ENCODE data around the gene IMPA2. TPM values are rescaled to one million over a fixed set of nuclear protein-coding genes. Genes with fewer than 3 reads are reported as not detected.

The IMPA2 gene
- total RNA-seq, 6 experiments from 2014 or later: 32.3 to 51.1 (median 45.7) TPM

- Histone ChIP-seq H3K4me1 (peaks cover 0 to 14% (median 5%) of the 10 kb centered on the region in 4 donors), H3K4me3 (no peak overlapping the region), H3K27me3 (no peaks in the 10 kb centered on the region), H3K36me3 (peaks cover 0 to 25% (median 14%) of the 10 kb centered on the region in 4 donors), H3K27ac (no peak overlapping the region), H3K9me3 (no peaks in the 10 kb centered on the region)
- intact Hi-C loops (cut with DNase I): loop anchor here (10.0 kb wide), 2 partner anchors 96 to 296 kb away; no protein-coding TSS in a partner anchor
- TF ChIP-seq CTCF (IDR thresholded peaks at IDR 0.05) (no peak), POLR2A (IDR thresholded peaks at IDR 0.05) (no peak)
- DNase-seq: no peak
- 88% methylated on average over 9 of the region's 10 CpGs for WGBS (ENCODE audit: insufficient coverage, low coverage, low lambda C conversion rate, missing lambda C conversion rate)
- ATAC-seq: no peak
These were observed 49.4 kb downstream of the IMPA2 start for GRCh38 chr18:12030670-12031069.

DNA sequence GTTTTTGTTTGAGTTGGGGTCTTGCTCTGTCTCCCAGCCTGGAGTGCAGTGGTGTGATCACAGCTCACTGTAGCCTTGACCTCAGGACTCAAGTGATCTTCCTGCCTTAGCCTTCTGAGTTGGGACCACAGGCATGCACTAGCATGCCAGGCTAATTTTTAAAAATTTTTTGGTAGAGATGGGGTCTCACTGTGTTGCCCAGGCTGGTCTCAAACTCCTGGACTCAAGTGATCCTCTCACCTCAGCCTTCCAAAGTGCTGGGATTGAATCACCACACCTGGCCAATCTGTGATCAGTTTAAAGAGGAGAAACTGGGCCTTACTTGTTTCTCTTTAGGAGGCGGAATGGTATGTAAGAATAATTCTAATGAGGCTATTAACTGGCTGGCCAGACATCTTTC is 49.9 kb downstream of the IMPA2 start:
- Histone ChIP-seq H3K4me3 (no peak overlapping the region), H3K27ac (no peak overlapping the region), H3K36me3 (peaks cover 0 to 25% (median 14%) of the 10 kb centered on the region in 4 donors), H3K27me3 (no peaks in the 10 kb centered on the region), H3K9me3 (no peaks in the 10 kb centered on the region), H3K4me1 (peaks cover 0 to 13% (median 5%) of the 10 kb centered on the region in 4 donors)
- ATAC-seq (no peak), DNase-seq (no peak)
- no peak for TF ChIP-seq POLR2A (IDR thresholded peaks at IDR 0.05)
- TF ChIP-seq CTCF (IDR thresholded peaks at IDR 0.05): no peak
- intact Hi-C loops (cut with DNase I): loop anchor here (10.0 kb wide), 2 partner anchors 96 to 296 kb away; no protein-coding TSS in a partner anchor
- WGBS (ENCODE audit: insufficient coverage, low coverage, low lambda C conversion rate, missing lambda C conversion rate): 100% methylated on average over 1 of the region's 1 CpG

DNA sequence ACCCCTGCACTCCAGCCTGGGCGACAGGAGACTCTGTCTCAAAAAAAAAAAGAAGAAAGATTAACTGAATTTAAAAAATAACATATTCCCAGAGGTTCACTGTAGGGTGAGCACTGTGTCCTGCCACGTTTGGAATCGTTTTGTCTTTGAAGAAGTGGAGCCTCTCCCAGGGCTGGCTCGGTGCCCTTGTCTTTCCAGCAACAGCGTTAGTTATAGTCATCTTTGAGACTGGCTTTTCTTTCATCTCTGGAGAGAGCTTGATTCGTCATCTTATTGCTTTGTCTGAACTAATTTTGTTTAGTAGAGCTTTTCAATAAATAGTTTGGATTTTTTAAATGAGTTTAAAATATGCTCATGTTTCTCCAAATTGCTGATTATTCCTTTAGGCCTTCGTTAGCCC is 50.5 kb downstream of the IMPA2 start:
- Histone ChIP-seq H3K4me1 (peaks cover 0 to 7% (median 3%) of the 10 kb centered on the region in 4 donors), H3K36me3 (peaks cover 0 to 25% (median 14%) of the 10 kb centered on the region in 4 donors), H3K4me3 (no peak overlapping the region), H3K27ac (no peak overlapping the region), H3K27me3 (no peaks in the 10 kb centered on the region), H3K9me3 (no peaks in the 10 kb centered on the region)
- TF ChIP-seq CTCF (IDR thresholded peaks at IDR 0.05) (no peak), POLR2A (IDR thresholded peaks at IDR 0.05) (no peak)
- no peak for ATAC-seq
- WGBS (ENCODE audit: insufficient coverage, low coverage, low lambda C conversion rate, missing lambda C conversion rate): 82% methylated on average over 7 of the region's 7 CpGs
- no peak for DNase-seq
- intact Hi-C loops (cut with DNase I): loop anchor here (10.0 kb wide), 2 partner anchors 97 to 297 kb away; no protein-coding TSS in a partner anchor

DNA sequence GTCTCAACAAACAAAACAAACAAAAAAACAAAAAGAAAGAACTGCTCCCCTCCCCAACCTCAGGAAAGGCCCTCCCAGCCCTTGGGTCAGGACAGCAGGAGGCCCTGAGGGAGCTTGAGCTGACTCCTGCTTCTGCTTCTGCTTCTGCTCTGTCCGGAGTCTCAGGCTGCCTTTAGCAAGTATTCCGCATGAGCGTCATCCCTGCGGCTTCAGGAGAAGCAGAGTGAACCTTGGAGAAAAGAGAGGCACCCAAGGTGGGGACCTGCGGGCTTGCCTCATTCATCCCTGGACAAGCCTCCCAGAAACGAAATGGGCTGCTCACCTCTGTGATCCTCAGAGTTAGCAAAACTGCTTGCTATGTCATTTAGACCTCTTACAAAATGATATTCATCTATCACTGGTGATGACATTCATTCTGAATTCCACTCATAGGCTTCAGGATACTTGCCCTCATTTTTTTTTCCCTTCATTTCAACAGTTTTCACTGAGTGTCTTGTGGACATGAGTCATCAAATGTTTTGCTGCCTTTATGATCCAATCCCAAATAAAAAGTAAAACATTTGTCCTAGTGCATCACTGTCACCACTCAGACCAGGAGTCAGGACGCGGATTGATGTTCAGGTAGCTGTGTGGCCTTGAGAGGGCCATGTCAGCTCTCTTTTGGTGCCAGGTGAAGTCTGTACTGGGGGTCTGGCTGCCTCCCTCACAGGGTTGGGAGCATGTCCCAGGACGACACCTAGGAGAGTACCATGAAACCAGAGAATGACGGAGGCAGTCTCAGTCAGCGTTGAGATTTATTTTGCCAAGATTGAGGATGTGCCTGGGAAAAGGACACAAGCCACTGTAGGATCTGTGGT is 51.7 kb downstream of the IMPA2 start:
- Histone ChIP-seq H3K27ac (no peak overlapping the region), H3K4me1 (no peaks in the 10 kb centered on the region), H3K27me3 (no peaks in the 10 kb centered on the region), H3K36me3 (peaks cover 0 to 25% (median 14%) of the 10 kb centered on the region in 4 donors), H3K4me3 (no peak overlapping the region), H3K9me3 (no peaks in the 10 kb centered on the region)
- ATAC-seq (no peak), DNase-seq (no peak)
- intact Hi-C loops (cut with DNase I): loop anchor here (10.0 kb wide), 2 partner anchors 98 to 298 kb away; no protein-coding TSS in a partner anchor
- TF ChIP-seq POLR2A (IDR thresholded peaks at IDR 0.05) (no peak), CTCF (IDR thresholded peaks at IDR 0.05) (no peak)
- WGBS (ENCODE audit: insufficient coverage, low coverage, low lambda C conversion rate, missing lambda C conversion rate): 90% methylated on average over 5 of the region's 11 CpGs

All from right lobe of liver (tissue), 6 donors.